Measurements from ENCODE around the gene CFAP251. TPM values are rescaled to one million over a fixed set of nuclear protein-coding genes. Genes with fewer than 3 reads are reported as not detected.

CFAP251 gene
- total RNA-seq, 1 experiment from 2014 or later, result 0.81 TPM

DNA sequence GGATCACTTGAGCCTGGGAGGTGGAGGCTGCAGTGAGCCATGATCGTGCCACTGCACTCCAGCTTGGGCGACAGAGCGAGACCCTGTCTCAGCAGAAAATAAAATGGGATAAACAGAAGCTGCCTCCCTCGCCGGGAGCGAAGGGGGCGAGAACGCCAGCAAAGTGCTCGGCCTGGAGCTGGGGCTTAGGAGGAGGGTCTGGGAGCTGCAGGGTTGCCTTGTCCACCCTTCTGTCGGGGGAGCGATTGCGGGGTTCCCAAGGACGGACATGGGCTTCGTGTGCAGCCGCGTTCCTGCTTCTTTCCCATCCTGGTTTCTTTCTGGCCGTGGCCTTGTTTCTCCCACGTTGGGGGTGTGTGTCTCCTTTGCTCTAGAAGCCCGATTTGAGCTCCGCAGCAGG is 132.3 kb downstream of the CFAP251 start:
- no peak for DNase-seq

More for the DNA sequence above, 132.3 kb downstream of the CFAP251 start:
- Histone ChIP-seq H2BK20ac (ENCODE audit: low read depth, low read length, poor library complexity, severe bottlenecking) (no peak overlapping the region), H2BK120ac (ENCODE audit: low read depth, low read length, poor library complexity, severe bottlenecking) (no peak overlapping the region), H4K8ac (replicated peaks; ENCODE audit: insufficient read length, low read depth, low read length) (no peak overlapping the region), H3K79me1 (ENCODE audit: insufficient read depth, low read depth, low read length, poor library complexity, severe bottlenecking) (no peaks in the 10 kb centered on the region), H3K27ac (ENCODE audit: insufficient read length, low read depth, low read length) (no peak overlapping the region), H3K23ac (ENCODE audit: insufficient read length, low read depth, low read length) (no peak overlapping the region), H2BK15ac (ENCODE audit: low read depth, low read length) (no peak overlapping the region), H4K91ac (ENCODE audit: insufficient read length, low read depth, low read length) (no peak overlapping the region), H3K9ac (ENCODE audit: extremely low read depth, insufficient read length, low read length) (no peak overlapping the region), H4K20me1 (ENCODE audit: control insufficient read depth, insufficient read depth, insufficient read length) (no peaks in the 10 kb centered on the region), H3K4ac (ENCODE audit: low read depth, low read length) (no peak overlapping the region), H2AFZ (ENCODE audit: low read length) (no peak overlapping the region), H3K4me1 (ENCODE audit: insufficient read depth, low read length) (no peaks in the 10 kb centered on the region), H3K18ac (ENCODE audit: insufficient read length, low read depth, low read length) (no peak overlapping the region), H2AK5ac (ENCODE audit: insufficient read length, low read length) (no peak overlapping the region), H3K79me2 (ENCODE audit: insufficient read depth, low read length) (no peaks in the 10 kb centered on the region), H3K56ac (ENCODE audit: insufficient read length, low read depth, low read length) (no peak overlapping the region), H3K14ac (ENCODE audit: insufficient read depth, low read length) (no peak overlapping the region), H3K27me3 (ENCODE audit: insufficient read depth, low read length) (no peaks in the 10 kb centered on the region), H3T11ph (ENCODE audit: low read length) (no peak overlapping the region), H2BK5ac (ENCODE audit: insufficient read length, low read length) (no peak overlapping the region), H3K4me2 (ENCODE audit: insufficient read depth, insufficient read length, low read length) (no peak overlapping the region), H3K9me3 (ENCODE audit: control insufficient read depth, low read depth, low read length) (no peaks in the 10 kb centered on the region), H4K5ac (ENCODE audit: insufficient read length, low read depth, low read length) (no peak overlapping the region), H3K23me2 (ENCODE audit: insufficient read length, low read depth, low read length, poor library complexity, severe bottlenecking) (no peaks in the 10 kb centered on the region), H2BK12ac (ENCODE audit: insufficient read length, low read depth, low read length) (no peak overlapping the region)
- H3K4me1 Mint-ChIP-seq, result peaks cover 0 to 4% of the 10 kb centered on the region in 2 experiments; a peak in 3 of 4 replicates
- no peaks in the 10 kb centered on the region for H3K9me3 Mint-ChIP-seq
- WGBS (ENCODE audit: extremely low coverage, insufficient read length, low lambda C conversion rate), result no CpG with 5 or more reads among the region's 20 CpGs
- TF ChIP-seq, protein P1, sequence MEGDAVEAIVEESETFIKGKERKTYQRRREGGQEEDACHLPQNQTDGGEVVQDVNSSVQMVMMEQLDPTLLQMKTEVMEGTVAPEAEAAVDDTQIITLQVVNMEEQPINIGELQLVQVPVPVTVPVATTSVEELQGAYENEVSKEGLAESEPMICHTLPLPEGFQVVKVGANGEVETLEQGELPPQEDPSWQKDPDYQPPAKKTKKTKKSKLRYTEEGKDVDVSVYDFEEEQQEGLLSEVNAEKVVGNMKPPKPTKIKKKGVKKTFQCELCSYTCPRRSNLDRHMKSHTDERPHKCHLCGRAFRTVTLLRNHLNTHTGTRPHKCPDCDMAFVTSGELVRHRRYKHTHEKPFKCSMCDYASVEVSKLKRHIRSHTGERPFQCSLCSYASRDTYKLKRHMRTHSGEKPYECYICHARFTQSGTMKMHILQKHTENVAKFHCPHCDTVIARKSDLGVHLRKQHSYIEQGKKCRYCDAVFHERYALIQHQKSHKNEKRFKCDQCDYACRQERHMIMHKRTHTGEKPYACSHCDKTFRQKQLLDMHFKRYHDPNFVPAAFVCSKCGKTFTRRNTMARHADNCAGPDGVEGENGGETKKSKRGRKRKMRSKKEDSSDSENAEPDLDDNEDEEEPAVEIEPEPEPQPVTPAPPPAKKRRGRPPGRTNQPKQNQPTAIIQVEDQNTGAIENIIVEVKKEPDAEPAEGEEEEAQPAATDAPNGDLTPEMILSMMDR (conservative IDR thresholded peaks at IDR 0.05), result no peak
- H3K4me3 Mint-ChIP-seq, result no peak overlapping the region
- H3K36me3 Mint-ChIP-seq (ENCODE audit: insufficient read depth in 1 of 3, low read depth in 3 of 3), result peaks cover 4 to 38% (median 37%) of the 10 kb centered on the region in 3 experiments; a peak in 6 of 7 replicates
- 0 out of 7 replicates have a peak overlapping the region, but pooled peaks of 1 of the 3 experiments have one; percentile 47 for H3K27ac Mint-ChIP-seq
- H3K27me3 Mint-ChIP-seq (ENCODE audit: low read depth), result no peaks in the 10 kb centered on the region; the same call in 1 of the 2 replicates

Data from H9 (cell line).